Keratinocyte (primary cell): ENCODE results near the gene DSC2. TPM values are rescaled to one million over a fixed set of nuclear protein-coding genes. Genes with fewer than 3 reads are reported as not detected.

ENCODE experiments used
- DNase-seq: peaks from one replicate; pipeline ENCODE4 v3.0.0-alpha.2; 2011; ENCODE audit warnings: low read depth, missing footprints, low spot score
- FAIRE-seq: peaks from 2 replicates; lab custom pipeline; 2011; peaks lifted over from hg19 to GRCh38; lab: Jason Lieb, UNC
- H2AFZ ChIP-seq: 2 replicates; pipeline ENCODE4 v1.6.0; 2012; ENCODE audit warnings: low read length, control low read depth, inconsistent platforms; ENCODE audit not compliant: control insufficient read depth
- H3K27ac ChIP-seq: 2 replicates; pipeline ENCODE4 v1.5.1; 2011; ENCODE audit warnings: low read length; ENCODE audit not compliant: control insufficient read depth, insufficient read depth
- H3K27me3 ChIP-seq: 3 replicates; pipeline ENCODE4 v1.6.0; 2011; ENCODE audit warnings: low read length; ENCODE audit not compliant: control insufficient read depth, insufficient read depth; ENCODE audit errors: extremely low read depth
- H3K36me3 ChIP-seq, 2 experiments: 2 replicates in 1 of 2; 3 replicates in 1 of 2; pipeline ENCODE4 v1.5.1; 2011; ENCODE audit warnings: low read length in 2 of 2, mild to moderate bottlenecking in 1 of 2; ENCODE audit not compliant: control insufficient read depth in 2 of 2, insufficient read depth in 2 of 2; ENCODE audit errors: extremely low read depth in 1 of 2
- H3K4me1 ChIP-seq: 3 replicates; pipeline ENCODE4 v1.5.1; 2011; ENCODE audit warnings: low read length; ENCODE audit not compliant: control insufficient read depth, insufficient read depth; ENCODE audit errors: extremely low read depth
- H3K4me2 ChIP-seq: 3 replicates; pipeline ENCODE4 v1.6.0; 2011; ENCODE audit warnings: low read depth, low read length; ENCODE audit not compliant: control insufficient read depth, insufficient read depth; ENCODE audit errors: extremely low read depth
- H3K4me3 ChIP-seq, 3 experiments: fragments of 200-600 bp in 1 of 3; sonication (generic) in 1 of 3; 2 replicates in 2 of 3; 3 replicates in 1 of 3; pipeline ENCODE4 v1.5.1; 2011 to 2016; ENCODE audit warnings: low read length in 3 of 3, mild to moderate bottlenecking in 3 of 3, control low read depth in 2 of 3, inconsistent platforms in 1 of 3, low read depth in 1 of 3, mixed read lengths in 1 of 3, mixed run types in 1 of 3, moderate library complexity in 1 of 3; ENCODE audit not compliant: control insufficient read depth in 2 of 3, insufficient read depth in 2 of 3; ENCODE audit errors: extremely low read depth in 1 of 3
- H3K79me2 ChIP-seq: 2 replicates; pipeline ENCODE4 v1.6.0; 2012; ENCODE audit warnings: low read length; ENCODE audit not compliant: control insufficient read depth, insufficient read depth
- H3K9ac ChIP-seq: 3 replicates; pipeline ENCODE4 v1.6.0; 2011; ENCODE audit warnings: low read length; ENCODE audit not compliant: control insufficient read depth, insufficient read depth; ENCODE audit errors: extremely low read depth
- H3K9me1 ChIP-seq: 3 replicates; pipeline ENCODE4 v1.6.0; 2011; ENCODE audit warnings: low read length; ENCODE audit not compliant: control insufficient read depth, insufficient read depth; ENCODE audit errors: extremely low read depth
- H3K9me3 ChIP-seq: 2 replicates; pipeline ENCODE4 v1.5.1; 2012; ENCODE audit warnings: low read depth, low read length; ENCODE audit not compliant: control insufficient read depth
- H4K20me1 ChIP-seq: 3 replicates; pipeline ENCODE4 v1.6.0; 2011; ENCODE audit warnings: low read length; ENCODE audit not compliant: control insufficient read depth, insufficient read depth; ENCODE audit errors: extremely low read depth
- CTCF ChIP-seq, 3 experiments: IDR thresholded peaks in 1 of 3; conservative IDR thresholded peaks in 1 of 3; optimal IDR thresholded peaks in 1 of 3; 2 replicates in 2 of 3; 3 replicates in 1 of 3; pipeline versions ENCODE3 to v1.5.1; 2011; ENCODE audit warnings: low read length in 3 of 3, mild to moderate bottlenecking in 3 of 3, moderate library complexity in 2 of 3, control low read depth in 1 of 3, inconsistent platforms in 1 of 3; ENCODE audit not compliant: insufficient read depth in 2 of 3; ENCODE audit errors: extremely low read depth in 1 of 3
- EZH2 ChIP-seq: IDR thresholded peaks from one replicate; pipeline ENCODE4 v1.6.1; 2012; ENCODE audit warnings: inconsistent platforms, mild to moderate bottlenecking, low read length, moderate library complexity
- dilution Hi-C: fragments of 300-500 bp; cut with MboI; formaldehyde crosslinking; loops from one replicate; pipeline ENCODE4 v1.7.0; 2020; ENCODE audit warnings: low sequenced_read_pairs; ENCODE audit not compliant: extremely low pct_ligation_motif_present
- polyA plus RNA-seq, 5 experiments: library from polyadenylated mRNA; depleted of rRNA in 3 of 5; stranded (reverse) in 3 of 5; stranded (forward) in 1 of 5; unstranded in 1 of 5; fragments of >200 nt; gene quantifications; 1 replicate in 1 of 5; 2 replicates in 3 of 5; 3 replicates in 1 of 5; pipeline versions ENCODE4 v1.2.1 to v1.2.3, GENCODE V29; 2011 to 2012; ENCODE audit warnings: missing spikeins in 2 of 5, low read depth in 1 of 5, low replicate concordance in 1 of 5

The DSC2 gene
- polyA plus RNA-seq, 1 donor (not counting 4 experiments of a cell fraction or from before 2014, with no cell fraction given): 37.1 TPM

GRCh38 chr18:31134988-31135529 is 32.8 kb upstream of the DSC2 start:
- dilution Hi-C loops: no loop called here
- Histone ChIP-seq H3K9me3 (no peaks in the 10 kb centered on the region), H3K9ac (no peak overlapping the region), H3K4me3 (no peak overlapping the region), H2AFZ (no peak overlapping the region), H3K27ac (no peak overlapping the region), H3K36me3 (no peaks in the 10 kb centered on the region), H3K4me2 (no peak overlapping the region), H3K9me1 (no peaks in the 10 kb centered on the region), H3K79me2 (no peaks in the 10 kb centered on the region), H3K4me1 (no peaks in the 10 kb centered on the region), H4K20me1 (no peaks in the 10 kb centered on the region), H3K27me3 (no peaks in the 10 kb centered on the region)
- peak; percentile 53 for FAIRE-seq
- TF ChIP-seq CTCF (optimal IDR thresholded peaks at IDR 0.05 in 1 of 3, IDR thresholded peaks at IDR 0.05 in 1 of 3, conservative IDR thresholded peaks at IDR 0.05 in 1 of 3; ENCODE audit: extremely low read depth in 1 of 3, insufficient read depth in 2 of 3, low read length in 3 of 3): no peak
- no peak for DNase-seq

- dilution Hi-C loops: no loop called here
- no peaks in the 10 kb centered on the region for H3K4me1 ChIP-seq
- no peaks in the 10 kb centered on the region for H3K36me3 ChIP-seq
- no peaks in the 10 kb centered on the region for H3K79me2 ChIP-seq
- H2AFZ ChIP-seq: no peak overlapping the region
- TF ChIP-seq EZH2: no peak
- TF ChIP-seq CTCF (optimal IDR thresholded peaks at IDR 0.05 in 1 of 3, IDR thresholded peaks at IDR 0.05 in 1 of 3, conservative IDR thresholded peaks at IDR 0.05 in 1 of 3; ENCODE audit: extremely low read depth in 1 of 3, insufficient read depth in 2 of 3, low read length in 3 of 3): no peak
- FAIRE-seq (no peak), DNase-seq (no peak)
- H3K4me3 ChIP-seq: no peak overlapping the region
- no peaks in the 10 kb centered on the region for H3K9me3 ChIP-seq
- no peak overlapping the region for H3K9ac ChIP-seq
- no peak overlapping the region for H3K27ac ChIP-seq
- H3K9me1 ChIP-seq: no peaks in the 10 kb centered on the region
- H3K27me3 ChIP-seq: no peaks in the 10 kb centered on the region
- H4K20me1 ChIP-seq: no peaks in the 10 kb centered on the region
- no peak overlapping the region for H3K4me2 ChIP-seq
These were observed 27.3 kb upstream of the DSC2 start for GRCh38 chr18:31129398-31130115.
